AG20443 (cell line): ENCODE data around the gene FAM98C.

Experiments used
- DNase-seq: peaks from one replicate; pipeline ENCODE4 v3.0.0; 2012; ENCODE audit warnings: low spot score, mixed read lengths

Gene FAM98C

GRCh38 chr19:38378866-38379265, 24.0 kb upstream of the FAM98C start:
- DNase-seq, result no peak

- no peak for DNase-seq
Measured at GRCh38 chr19:38381138-38381537, 21.8 kb upstream of the FAM98C start.

GRCh38 chr19:38383184-38383583, 19.7 kb upstream of the FAM98C start:
- DNase-seq, result no peak

GRCh38 chr19:38383743-38384142, 19.1 kb upstream of the FAM98C start:
- no peak for DNase-seq

GRCh38 chr19:38384209-38385027, 18.5 kb upstream of the FAM98C start:
- DNase-seq, result no peak

GRCh38 chr19:38385057-38385803, 17.7 kb upstream of the FAM98C start:
- no peak for DNase-seq

- DNase-seq, result no peak
Measured at GRCh38 chr19:38385804-38386257, 17.1 kb upstream of the FAM98C start.

- no peak for DNase-seq
Measured at GRCh38 chr19:38386300-38386970, 16.5 kb upstream of the FAM98C start.

- DNase-seq, result no peak
Measured at GRCh38 chr19:38386971-38387549, 15.8 kb upstream of the FAM98C start.

GRCh38 chr19:38387550-38388348, 15.1 kb upstream of the FAM98C start, which contains the start of gene GGN:
Gene GGN, minus strand, starts transcription at chr19:38388034. Its CDS starts 773 bp downstream, at chr19:38387261.
- peak; percentile 96 for DNase-seq

GRCh38 chr19:38388349-38389100, 14.4 kb upstream of the FAM98C start, which contains the start of gene SPRED3:
Gene SPRED3, plus strand, starts transcription at chr19:38388697. Its CDS starts 1,606 bp downstream, at chr19:38390303.
- DNase-seq, result peak; percentile 66

- DNase-seq, result peak; percentile 79
Measured at GRCh38 chr19:38389101-38389925, 13.6 kb upstream of the FAM98C start.

GRCh38 chr19:38389957-38390924, 12.7 kb upstream of the FAM98C start:
- no peak for DNase-seq

- no peak for DNase-seq
Measured at GRCh38 chr19:38391911-38392464, 10.9 kb upstream of the FAM98C start.

- peak; percentile 76 for DNase-seq
Measured at GRCh38 chr19:38392707-38393308, 10.1 kb upstream of the FAM98C start.

- DNase-seq, result peak; percentile 40
Measured at GRCh38 chr19:38394488-38394887, 8.4 kb upstream of the FAM98C start.

- DNase-seq, result no peak
Measured at GRCh38 chr19:38395381-38396114, 7.3 kb upstream of the FAM98C start.
